Endothelial cell of umbilical vein (primary cell): ENCODE measurements around the gene MATCAP1. TPM values are rescaled to one million over a fixed set of nuclear protein-coding genes. Genes with fewer than 3 reads are reported as not detected.

Source experiments
- BruUV-seq: library from RNA; stranded (reverse); fragments of 400-500 nt; replicated peaks from 2 replicates; lab custom pipeline; 2021; lab: Mats Ljungman, UMichigan
- CTCF ChIA-PET: fragments of 300-600, 350-600 bp; sonication (Branson Sonifier 250); formaldehyde crosslinking; loops from one replicate; lab custom pipeline; 2021; ENCODE audit warnings: antibody characterized with exemption, inconsistent platforms; lab: Charles Lee
- POLR2A ChIA-PET: fragments of 300-600, 350-600 bp; sonication (Branson Sonifier 250); formaldehyde crosslinking; loops from one replicate; lab custom pipeline; 2021; ENCODE audit warnings: antibody characterized with exemption, inconsistent platforms; lab: Charles Lee
- DNase-seq: peaks from one replicate; pipeline ENCODE4 v3.0.0-alpha.2; 2011; ENCODE audit warnings: low read depth, low spot score
- FAIRE-seq: peaks from 2 replicates; lab custom pipeline; 2011; peaks lifted over from hg19 to GRCh38; lab: Jason Lieb, UNC
- H2AFZ ChIP-seq: 2 replicates; pipeline ENCODE4 v1.6.0; 2012; ENCODE audit warnings: low read depth, low read length, control low read depth, inconsistent platforms
- H3K27ac ChIP-seq: 2 replicates; pipeline ENCODE4 v1.5.1; 2011; ENCODE audit warnings: low read depth, mild to moderate bottlenecking, control low read depth, low read length, moderate library complexity; ENCODE audit not compliant: insufficient read depth
- H3K27me3 ChIP-seq, 2 experiments: 2 replicates each; pipeline versions ENCODE4 v1.6.0 to v1.6.1; 2011; ENCODE audit warnings: low read length in 2 of 2, mixed read lengths in 1 of 2; ENCODE audit not compliant: control insufficient read depth in 2 of 2, insufficient read depth in 2 of 2
- H3K36me3 ChIP-seq, 2 experiments: 2 replicates in 1 of 2; 3 replicates in 1 of 2; pipeline ENCODE4 v1.5.1; 2011; ENCODE audit warnings: low read length in 2 of 2, mild to moderate bottlenecking in 1 of 2, moderate library complexity in 1 of 2; ENCODE audit not compliant: control insufficient read depth in 2 of 2, insufficient read depth in 2 of 2; ENCODE audit errors: extremely low read depth in 1 of 2
- H3K4me1 ChIP-seq: 3 replicates; pipeline ENCODE4 v1.5.1; 2011; ENCODE audit warnings: mild to moderate bottlenecking, low read length; ENCODE audit not compliant: control insufficient read depth, insufficient read depth; ENCODE audit errors: extremely low read depth
- H3K4me2 ChIP-seq: 2 replicates; pipeline ENCODE4 v1.6.1; 2011; ENCODE audit warnings: low read length, control low read depth, mixed read lengths; ENCODE audit not compliant: insufficient read depth
- H3K4me3 ChIP-seq, 3 experiments: fragments of 200-600 bp in 1 of 3; sonication (generic), shearing (Covaris generic) in 1 of 3; replicated peaks in 1 of 3; 2 replicates each; pipeline ENCODE4 v1.5.1; 2011 to 2016; ENCODE audit warnings: control low read depth in 3 of 3, low read length in 3 of 3, mild to moderate bottlenecking in 2 of 3, inconsistent platforms in 1 of 3, low read depth in 1 of 3, moderate library complexity in 1 of 3; ENCODE audit not compliant: insufficient read depth in 1 of 3
- H3K79me2 ChIP-seq: 2 replicates; pipeline ENCODE4 v1.6.0; 2012; ENCODE audit warnings: low read length, inconsistent platforms; ENCODE audit not compliant: control insufficient read depth, insufficient read depth
- H3K9ac ChIP-seq: replicated peaks from 2 replicates; pipeline ENCODE3; 2011; ENCODE audit warnings: low read length, control low read depth; ENCODE audit not compliant: insufficient read depth; ENCODE audit errors: extremely low read depth
- H3K9me1 ChIP-seq: replicated peaks from 3 replicates; pipeline ENCODE4 v1.6.0; 2011; ENCODE audit warnings: mild to moderate bottlenecking, low read length; ENCODE audit not compliant: control insufficient read depth, insufficient read depth; ENCODE audit errors: extremely low read depth
- H3K9me3 ChIP-seq: replicated peaks from 2 replicates; pipeline ENCODE4 v1.5.1; 2012; ENCODE audit warnings: low read length, inconsistent platforms; ENCODE audit not compliant: control insufficient read depth, insufficient read depth
- H4K20me1 ChIP-seq: replicated peaks from 2 replicates; pipeline ENCODE3; 2011; ENCODE audit warnings: mild to moderate bottlenecking, low read length; ENCODE audit not compliant: control insufficient read depth, insufficient read depth; ENCODE audit errors: extremely low read depth
- CTCF ChIP-seq, 2 donors: IDR thresholded peaks; 1 replicate in 1 of 2; 2 replicates in 1 of 2; pipeline ENCODE4 v1.5.1; 2011; ENCODE audit warnings: low read length in 2 of 2, mild to moderate bottlenecking in 2 of 2, moderate library complexity in 2 of 2, control low read depth in 1 of 2, inconsistent platforms in 1 of 2, low read depth in 1 of 2; ENCODE audit not compliant: insufficient read depth in 1 of 2; ENCODE audit errors: extremely low read depth in 1 of 2
- EZH2 ChIP-seq: IDR thresholded peaks from 2 replicates; pipeline ENCODE4 v1.6.1; 2012; ENCODE audit warnings: borderline replicate concordance, low read depth, mild to moderate bottlenecking, moderate library complexity, low read length, inconsistent platforms; ENCODE audit not compliant: severe bottlenecking
- FOS ChIP-seq: IDR thresholded peaks from 2 replicates; pipeline ENCODE4 v1.6.1; 2011; ENCODE audit warnings: mild to moderate bottlenecking, low read length, moderate library complexity, borderline replicate concordance; ENCODE audit not compliant: insufficient read depth
- GATA2 ChIP-seq: IDR thresholded peaks from 2 replicates; pipeline ENCODE4 v1.7.0; 2011; ENCODE audit warnings: low read depth, mild to moderate bottlenecking, moderate library complexity, mixed read lengths, low read length; ENCODE audit not compliant: insufficient read length, insufficient read depth
- JUN ChIP-seq: IDR thresholded peaks from 2 replicates; pipeline ENCODE4 v1.6.1; 2011; ENCODE audit warnings: borderline replicate concordance, low read depth; ENCODE audit not compliant: insufficient read length, insufficient read depth
- MAX ChIP-seq: IDR thresholded peaks from 2 replicates; pipeline ENCODE4 v1.6.1; 2011; ENCODE audit not compliant: insufficient read depth, insufficient read length
- MYC ChIP-seq: IDR thresholded peaks from one replicate; pipeline ENCODE4 v1.6.1; 2011; ENCODE audit warnings: mild to moderate bottlenecking, low read depth, low read length
- POLR2A ChIP-seq: IDR thresholded peaks from 2 replicates; pipeline ENCODE4 v1.6.1; 2012; ENCODE audit warnings: low read depth, mild to moderate bottlenecking, control low read depth, low read length
- POLR2AphosphoS5 ChIP-seq: IDR thresholded peaks from 2 replicates; pipeline ENCODE4 v1.6.1; 2012; ENCODE audit warnings: low read depth, mild to moderate bottlenecking, control low read depth, low read length, moderate library complexity; ENCODE audit not compliant: insufficient read depth
- dilution Hi-C: fragments of 300-500 bp; cut with MboI; formaldehyde crosslinking; loops from one replicate; pipeline ENCODE4 v1.15.0; 2019; ENCODE audit warnings: low sequenced_read_pairs; ENCODE audit not compliant: extremely low pct_ligation_motif_present
- intact Hi-C: fragments of 100-400 bp; cut with micrococcal nuclease; formaldehyde crosslinking; loops from one replicate; pipeline ENCODE4 v1.10.0; 2022
- polyA plus RNA-seq, 4 experiments: library from polyadenylated mRNA; depleted of rRNA in 3 of 4; stranded (reverse) in 3 of 4; unstranded in 1 of 4; fragments of >200 nt; gene quantifications; 2 replicates each; pipeline versions ENCODE4 v1.2.1 to v1.2.3, GENCODE V29; 2011 to 2012; ENCODE audit warnings: missing spikeins in 1 of 4
- total RNA-seq: library from RNA; stranded (reverse); gene quantifications from 2 replicates; pipeline ENCODE4 v1.2.3, GENCODE V29; 2021

MATCAP1 gene
- total and polyA plus RNA-seq, 2 donors (not counting 3 experiments of a cell fraction or from before 2014, with no cell fraction given): 44.5 to 53.3 TPM

- dilution Hi-C loops: no loop called here
Measured at GRCh38 chr16:67154578-67155294, 29.0 kb downstream of the MATCAP1 start.

More at GRCh38 chr16:67154578-67155294, 29.0 kb downstream of the MATCAP1 start:
- Histone ChIP-seq H3K4me2 (peak overlapping the region; percentile 44), H3K9me1 (no peaks in the 10 kb centered on the region), H4K20me1 (no peaks in the 10 kb centered on the region), H3K79me2 (no peaks in the 10 kb centered on the region), H3K36me3 (no peaks in the 10 kb centered on the region), H3K9ac (no peak overlapping the region), H3K27me3 (peaks cover 2 to 7% of the 10 kb centered on the region in 2 experiments), H2AFZ (no peak overlapping the region), H3K9me3 (no peaks in the 10 kb centered on the region), H3K4me1 (peaks cover 3% of the 10 kb centered on the region), H3K4me3 (peak overlapping the region in 1 of 3 experiments; percentile 15), H3K27ac (no peak overlapping the region)
- DNase-seq (no peak), FAIRE-seq (no peak)
- POLR2A ChIA-PET: interaction anchor here (1.2 kb wide), 1 partner anchor 137 kb away, joined by 12 read pairs; no protein-coding TSS in a partner anchor
- intact Hi-C loops: loop anchor here (1.0 kb wide), 3 partner anchors 50 to 177 kb away; no protein-coding TSS in a partner anchor
- no TSS peak for BruUV-seq
- CTCF ChIA-PET: interaction anchor here (0.6 to 8.2 kb wide), 64 partner anchors 8 to 324 kb away, joined by 3 to 302 read pairs (median 7); partner anchors contain the start of genes CDH16, CES3, CES4A and CIAO2B
- TF ChIP-seq CTCF (IDR thresholded peaks at IDR 0.05; ENCODE audit: extremely low read depth in 1 of 2, insufficient read depth in 1 of 2, low read depth in 1 of 2, low read length in 2 of 2) (no peak), MYC (no peak), EZH2 (no peak), GATA2 (no peak), POLR2AphosphoS5 (no peak), MAX (no peak), POLR2A (no peak), FOS (no peak), JUN (no peak)
